ENCODE data around the gene TESK1.
"Not testable (repeated sequence)": the region's sequence is repeated elsewhere in the genome, so short reads cannot be mapped to it uniquely, and the experiment has no call there.

Gene TESK1

DNA sequence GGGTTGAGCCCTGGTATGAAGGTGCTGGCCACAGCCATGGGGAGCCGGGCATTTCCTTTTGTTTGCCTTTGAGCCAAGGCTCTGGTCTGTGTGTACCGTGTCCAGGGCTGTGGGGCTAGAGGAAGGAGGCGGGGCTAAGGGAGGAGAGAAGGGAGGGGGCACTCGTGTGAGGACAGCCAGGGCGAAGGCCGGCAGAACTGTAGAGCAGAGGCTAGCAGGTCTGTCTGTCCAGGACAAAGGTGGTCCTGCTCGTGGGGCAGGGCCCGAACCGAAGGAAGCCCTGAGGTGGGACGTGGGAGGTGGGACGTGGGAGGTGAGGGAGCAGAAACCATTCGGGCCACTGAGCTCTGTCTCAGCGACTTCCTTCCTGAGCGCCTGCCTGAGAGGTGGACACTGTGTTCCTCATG is 41.3 kb upstream of the TESK1 start:
- H3K79me2 ChIP-seq (ENCODE audit: control insufficient read depth, insufficient read depth, low read length, unreplicated experiment), result no peaks in the 10 kb centered on the region
- no peak overlapping the region for H3K27ac ChIP-seq (ENCODE audit: low read depth, low read length)
- no peak overlapping the region for H2AFZ ChIP-seq (ENCODE audit: low read length, unreplicated experiment)
- peaks cover 3% of the 10 kb centered on the region; the same call in 1 of the 2 replicates for H3K36me3 ChIP-seq (ENCODE audit: insufficient read depth, low read length)
- H3K4me3 ChIP-seq (ENCODE audit: low read depth, low read length), result no peak overlapping the region
- peaks cover 9% of the 10 kb centered on the region for H3K4me1 ChIP-seq (ENCODE audit: control insufficient read depth, insufficient read depth, low read length, unreplicated experiment)
- no peaks in the 10 kb centered on the region for H3K27me3 ChIP-seq (ENCODE audit: insufficient read depth, low read length)

DNA sequence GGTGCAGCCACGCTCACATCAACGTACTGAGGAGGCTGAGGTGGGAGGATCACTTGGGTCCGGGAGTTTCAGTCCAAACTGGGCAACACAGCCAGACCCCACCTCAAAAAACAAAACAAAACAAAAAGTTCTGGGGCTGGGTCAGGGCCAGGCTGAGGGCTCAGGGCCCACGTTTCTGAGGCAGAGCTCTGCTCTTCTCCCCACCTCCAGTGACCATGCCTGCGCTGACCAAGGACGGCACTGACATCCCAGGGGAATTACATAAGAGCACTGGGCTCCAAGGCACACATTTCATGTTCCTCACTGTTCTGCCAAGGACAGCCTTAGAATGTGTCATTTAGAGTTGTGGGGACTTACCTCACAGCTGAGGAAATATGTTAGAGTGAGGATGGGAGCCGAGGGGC is 40.4 kb upstream of the TESK1 start:
- H3K27ac ChIP-seq (ENCODE audit: low read depth, low read length), result no peak overlapping the region

GRCh38 chr9:35566417-35566816 is 38.6 kb upstream of the TESK1 start:
- no peaks in the 10 kb centered on the region for H3K36me3 ChIP-seq (ENCODE audit: insufficient read depth, low read length)
- H3K4me3 ChIP-seq (ENCODE audit: low read depth, low read length), result no peak overlapping the region
- no peaks in the 10 kb centered on the region for H3K27me3 ChIP-seq (ENCODE audit: insufficient read depth, low read length)
- peaks cover 9% of the 10 kb centered on the region for H3K4me1 ChIP-seq (ENCODE audit: control insufficient read depth, insufficient read depth, low read length, unreplicated experiment)
- H2AFZ ChIP-seq (ENCODE audit: low read length, unreplicated experiment), result no peak overlapping the region
- H3K27ac ChIP-seq (ENCODE audit: low read depth, low read length), result no peak overlapping the region
- no peaks in the 10 kb centered on the region for H3K79me2 ChIP-seq (ENCODE audit: control insufficient read depth, insufficient read depth, low read length, unreplicated experiment)

More for the DNA sequence above, 40.4 kb upstream of the TESK1 start:
- Histone ChIP-seq H3K36me3 (ENCODE audit: insufficient read depth, low read length) (no peaks in the 10 kb centered on the region), H3K4me3 (ENCODE audit: low read depth, low read length) (no peak overlapping the region), H3K79me2 (ENCODE audit: control insufficient read depth, insufficient read depth, low read length, unreplicated experiment) (no peaks in the 10 kb centered on the region), H3K27me3 (ENCODE audit: insufficient read depth, low read length) (no peaks in the 10 kb centered on the region), H2AFZ (ENCODE audit: low read length, unreplicated experiment) (no peak overlapping the region), H3K4me1 (ENCODE audit: control insufficient read depth, insufficient read depth, low read length, unreplicated experiment) (peaks cover 9% of the 10 kb centered on the region)

- no peak overlapping the region for H3K4me3 ChIP-seq (ENCODE audit: low read depth, low read length)
- no peaks in the 10 kb centered on the region for H3K79me2 ChIP-seq (ENCODE audit: control insufficient read depth, insufficient read depth, low read length, unreplicated experiment)
- H3K27me3 ChIP-seq (ENCODE audit: insufficient read depth, low read length), result no peaks in the 10 kb centered on the region
- peaks cover 9% of the 10 kb centered on the region for H3K4me1 ChIP-seq (ENCODE audit: control insufficient read depth, insufficient read depth, low read length, unreplicated experiment)
- H3K36me3 ChIP-seq (ENCODE audit: insufficient read depth, low read length), result no peaks in the 10 kb centered on the region
- no peak overlapping the region for H2AFZ ChIP-seq (ENCODE audit: low read length, unreplicated experiment)
- no peak overlapping the region for H3K27ac ChIP-seq (ENCODE audit: low read depth, low read length)
Observed at GRCh38 chr9:35568196-35568595, 36.9 kb upstream of the TESK1 start.

GRCh38 chr9:35569206-35569605 is 35.9 kb upstream of the TESK1 start:
- no peak overlapping the region for H2AFZ ChIP-seq (ENCODE audit: low read length, unreplicated experiment)

DNA sequence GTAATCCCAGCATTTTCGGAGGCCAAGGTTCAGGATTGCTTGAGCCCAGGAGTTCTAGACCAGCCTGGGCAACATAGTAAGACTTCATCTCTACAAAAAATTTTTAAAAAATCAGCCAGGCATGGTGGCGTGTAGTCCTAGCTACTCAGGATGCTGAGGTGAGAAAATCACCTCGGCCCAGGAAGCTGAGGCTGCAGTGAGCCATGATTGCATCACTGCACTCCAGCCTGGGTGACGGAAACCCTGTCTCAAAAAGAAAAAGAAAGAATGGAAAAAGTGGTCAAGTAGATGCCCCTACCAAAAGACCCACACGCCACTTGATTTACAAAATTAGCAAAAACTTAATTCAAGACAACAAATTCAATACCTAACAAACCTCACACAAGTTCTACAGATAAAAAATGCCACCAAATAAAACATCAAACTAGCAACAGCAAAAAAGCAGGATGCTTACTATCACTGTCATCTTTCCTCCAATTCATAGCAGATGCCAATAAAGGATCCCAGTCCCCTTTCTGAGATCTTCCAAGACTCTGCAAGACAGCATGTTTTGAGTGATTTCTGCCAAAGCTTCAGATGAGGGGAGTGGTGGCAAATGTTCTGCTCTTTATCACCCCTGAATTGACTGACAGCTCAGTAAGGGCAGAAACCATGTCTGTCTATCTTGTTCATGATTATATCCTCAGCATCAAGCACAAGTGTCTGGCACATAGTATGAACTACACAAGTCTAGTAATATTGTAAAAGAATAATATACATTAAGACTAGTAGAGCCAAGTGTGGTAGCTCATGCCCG is 34.2 kb upstream of the TESK1 start:
- Histone ChIP-seq H3K27ac (ENCODE audit: low read depth, low read length) (no peak overlapping the region), H3K27me3 (ENCODE audit: insufficient read depth, low read length) (no peaks in the 10 kb centered on the region), H3K79me2 (ENCODE audit: control insufficient read depth, insufficient read depth, low read length, unreplicated experiment) (no peaks in the 10 kb centered on the region), H3K36me3 (ENCODE audit: insufficient read depth, low read length) (no peaks in the 10 kb centered on the region), H2AFZ (ENCODE audit: low read length, unreplicated experiment) (no peak overlapping the region), H3K4me3 (ENCODE audit: low read depth, low read length) (no peak overlapping the region), H3K4me1 (ENCODE audit: control insufficient read depth, insufficient read depth, low read length, unreplicated experiment) (no peaks in the 10 kb centered on the region)

More at GRCh38 chr9:35569206-35569605, 35.9 kb upstream of the TESK1 start:
- no peak overlapping the region for H3K4me3 ChIP-seq (ENCODE audit: low read depth, low read length)
- H3K27ac ChIP-seq (ENCODE audit: low read depth, low read length), result no peak overlapping the region
- peaks cover under 1% of the 10 kb centered on the region for H3K4me1 ChIP-seq (ENCODE audit: control insufficient read depth, insufficient read depth, low read length, unreplicated experiment)
- H3K79me2 ChIP-seq (ENCODE audit: control insufficient read depth, insufficient read depth, low read length, unreplicated experiment), result no peaks in the 10 kb centered on the region
- no peaks in the 10 kb centered on the region for H3K27me3 ChIP-seq (ENCODE audit: insufficient read depth, low read length)
- no peaks in the 10 kb centered on the region for H3K36me3 ChIP-seq (ENCODE audit: insufficient read depth, low read length)

- Histone ChIP-seq H2AFZ (ENCODE audit: low read length, unreplicated experiment) (no peak overlapping the region), H3K79me2 (ENCODE audit: control insufficient read depth, insufficient read depth, low read length, unreplicated experiment) (no peaks in the 10 kb centered on the region), H3K4me1 (ENCODE audit: control insufficient read depth, insufficient read depth, low read length, unreplicated experiment) (no peaks in the 10 kb centered on the region)
Observed at GRCh38 chr9:35574578-35575122, 30.4 kb upstream of the TESK1 start.

DNA sequence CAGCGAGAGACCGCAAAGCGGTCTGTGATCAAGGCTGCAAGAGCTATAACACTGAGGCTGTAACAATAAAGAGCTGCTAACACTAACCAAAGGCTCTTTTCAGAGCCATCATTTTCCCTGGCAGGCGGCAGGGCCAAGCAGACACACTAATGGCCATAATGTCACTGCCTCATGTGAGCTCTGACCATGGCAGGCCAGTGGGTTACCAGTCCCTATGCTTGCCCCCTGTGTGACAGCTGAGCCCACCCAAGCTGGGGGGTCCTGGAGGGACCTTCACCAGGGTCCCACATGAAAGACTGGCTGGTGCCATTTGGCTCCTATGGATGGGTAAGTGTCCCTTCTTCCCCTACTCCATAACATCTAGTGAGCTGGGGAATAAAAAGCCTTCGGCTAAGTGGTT is 29.6 kb upstream of the TESK1 start:
- H3K4me3 ChIP-seq (ENCODE audit: low read depth, low read length), result no peak overlapping the region
- H3K36me3 ChIP-seq (ENCODE audit: insufficient read depth, low read length), result no peaks in the 10 kb centered on the region
- H3K4me1 ChIP-seq (ENCODE audit: control insufficient read depth, insufficient read depth, low read length, unreplicated experiment), result no peaks in the 10 kb centered on the region
- no peaks in the 10 kb centered on the region for H3K79me2 ChIP-seq (ENCODE audit: control insufficient read depth, insufficient read depth, low read length, unreplicated experiment)
- H3K27me3 ChIP-seq (ENCODE audit: insufficient read depth, low read length), result no peaks in the 10 kb centered on the region
- H2AFZ ChIP-seq (ENCODE audit: low read length, unreplicated experiment), result no peak overlapping the region
- no peak overlapping the region for H3K27ac ChIP-seq (ENCODE audit: low read depth, low read length)

More at GRCh38 chr9:35574578-35575122, 30.4 kb upstream of the TESK1 start:
- Histone ChIP-seq H3K36me3 (ENCODE audit: insufficient read depth, low read length) (no peaks in the 10 kb centered on the region), H3K27ac (ENCODE audit: low read depth, low read length) (no peak overlapping the region), H3K4me3 (ENCODE audit: low read depth, low read length) (no peak overlapping the region), H3K27me3 (ENCODE audit: insufficient read depth, low read length) (no peaks in the 10 kb centered on the region)

- Histone ChIP-seq H2AFZ (ENCODE audit: low read length, unreplicated experiment) (no peak overlapping the region), H3K79me2 (ENCODE audit: control insufficient read depth, insufficient read depth, low read length, unreplicated experiment) (no peaks in the 10 kb centered on the region), H3K36me3 (ENCODE audit: insufficient read depth, low read length) (no peaks in the 10 kb centered on the region), H3K4me1 (ENCODE audit: control insufficient read depth, insufficient read depth, low read length, unreplicated experiment) (no peaks in the 10 kb centered on the region), H3K4me3 (ENCODE audit: low read depth, low read length) (no peak overlapping the region), H3K27ac (ENCODE audit: low read depth, low read length) (no peak overlapping the region), H3K27me3 (ENCODE audit: insufficient read depth, low read length) (no peaks in the 10 kb centered on the region)
Observed at GRCh38 chr9:35577486-35577885, 27.6 kb upstream of the TESK1 start.

GRCh38 chr9:35579130-35579529 is 25.9 kb upstream of the TESK1 start:
- Histone ChIP-seq H3K27ac (ENCODE audit: low read depth, low read length) (no peak overlapping the region), H3K36me3 (ENCODE audit: insufficient read depth, low read length) (no peaks in the 10 kb centered on the region), H3K4me3 (ENCODE audit: low read depth, low read length) (no peak overlapping the region), H3K4me1 (ENCODE audit: control insufficient read depth, insufficient read depth, low read length, unreplicated experiment) (no peaks in the 10 kb centered on the region), H2AFZ (ENCODE audit: low read length, unreplicated experiment) (no peak overlapping the region), H3K27me3 (ENCODE audit: insufficient read depth, low read length) (no peaks in the 10 kb centered on the region), H3K79me2 (ENCODE audit: control insufficient read depth, insufficient read depth, low read length, unreplicated experiment) (no peaks in the 10 kb centered on the region)

DNA sequence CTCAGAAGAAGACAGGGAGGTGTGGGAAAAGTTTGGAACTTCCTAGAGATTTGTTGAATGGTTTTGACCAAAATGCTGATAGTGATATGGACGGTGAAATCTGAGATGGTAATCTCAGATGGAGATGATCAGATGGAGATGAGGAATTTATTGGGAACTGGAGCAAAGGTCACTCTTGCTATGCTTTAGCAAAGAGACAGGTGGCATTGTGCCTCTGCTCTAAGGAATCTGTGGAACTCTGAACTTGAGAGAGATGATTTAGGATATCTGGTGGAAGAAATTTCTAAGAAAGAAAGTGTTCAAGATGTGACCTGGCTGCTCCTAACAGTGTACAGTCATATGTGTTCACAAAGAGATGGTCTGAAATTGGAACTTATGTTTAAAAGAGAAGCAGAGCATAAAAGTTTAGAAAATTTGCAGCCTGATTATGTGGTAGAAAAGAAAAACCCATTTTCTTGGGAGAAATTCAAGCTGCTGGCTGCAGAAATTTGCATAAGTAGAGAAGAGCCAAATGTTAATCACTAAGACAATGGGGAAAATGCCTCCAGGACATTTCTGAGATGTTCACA is 25.3 kb upstream of the TESK1 start:
- H3K36me3 ChIP-seq (ENCODE audit: insufficient read depth, low read length); H3K27ac ChIP-seq (ENCODE audit: low read depth, low read length); H3K4me1 ChIP-seq (ENCODE audit: control insufficient read depth, insufficient read depth, low read length, unreplicated experiment); H3K79me2 ChIP-seq (ENCODE audit: control insufficient read depth, insufficient read depth, low read length, unreplicated experiment); H3K4me3 ChIP-seq (ENCODE audit: low read depth, low read length); H2AFZ ChIP-seq (ENCODE audit: low read length, unreplicated experiment); H3K27me3 ChIP-seq (ENCODE audit: insufficient read depth, low read length): not testable (repeated sequence)
